OCI-LY7 (cell line): Measurements from ENCODE around the gene MANSC1. TPM values are rescaled to one million over a fixed set of nuclear protein-coding genes. Genes with fewer than 3 reads are reported as not detected.

Source experiments
- BruUV-seq: library from RNA; stranded (reverse); fragments of 400-500 nt; replicated peaks from 2 replicates; lab custom pipeline; 2021; lab: Mats Ljungman, UMichigan
- CTCF ChIA-PET: fragments of 300-600 bp; sonication (Branson Sonifier 250); formaldehyde crosslinking; loops from one replicate; lab custom pipeline; 2022; ENCODE audit warnings: antibody characterized with exemption; ENCODE audit not compliant: unreplicated experiment; lab: Charles Lee
- POLR2A ChIA-PET: fragments of 300-600 bp; sonication (Branson Sonifier 250); formaldehyde crosslinking; loops from one replicate; lab custom pipeline; 2022; ENCODE audit warnings: antibody characterized with exemption; lab: Charles Lee
- DNase-seq: peaks from one replicate; pipeline ENCODE4 v3.0.0-alpha.2; 2015; ENCODE audit warnings: low spot score
- H2AFZ ChIP-seq: fragments of 200-600 bp; sonication (generic), shearing (Covaris generic); 2 replicates; pipeline ENCODE4 v1.6.1; 2014; ENCODE audit warnings: mild to moderate bottlenecking, antibody characterized with exemption, low read length, moderate library complexity
- H3K27ac ChIP-seq: fragments of 200-600 bp; sonication (generic); 2 replicates; pipeline ENCODE4 v1.5.1; 2014; ENCODE audit warnings: mixed run types, low read depth, mild to moderate bottlenecking, moderate library complexity, low read length, inconsistent platforms; ENCODE audit not compliant: poor library complexity, severe bottlenecking
- H3K36me3 ChIP-seq: fragments of 200-600 bp; sonication (generic); 2 replicates; pipeline ENCODE4 v1.6.1; 2014; ENCODE audit warnings: mild to moderate bottlenecking, antibody characterized with exemption, low read length, moderate library complexity, mixed read lengths; ENCODE audit not compliant: insufficient read depth
- H3K4me1 ChIP-seq: fragments of 200-600 bp; sonication (generic); 2 replicates; pipeline ENCODE4 v1.5.1; 2014; ENCODE audit warnings: mild to moderate bottlenecking, low read length; ENCODE audit not compliant: insufficient read depth, poor library complexity, severe bottlenecking
- H3K4me2 ChIP-seq: fragments of 200-600 bp; sonication (generic); 2 replicates; pipeline ENCODE4 v1.6.1; 2014; ENCODE audit warnings: mild to moderate bottlenecking, low read length
- H3K4me3 ChIP-seq: fragments of 200-600 bp; sonication (generic); 2 replicates; pipeline ENCODE4 v1.5.1; 2014; ENCODE audit warnings: mild to moderate bottlenecking, low read depth, low read length; ENCODE audit not compliant: poor library complexity, severe bottlenecking
- H3K79me2 ChIP-seq: fragments of 200-600 bp; sonication (generic); 2 replicates; pipeline ENCODE4 v1.6.1; 2016; ENCODE audit warnings: low read depth, mild to moderate bottlenecking, low read length, moderate library complexity, mixed read lengths; ENCODE audit not compliant: insufficient read depth
- H3K9me2 ChIP-seq: fragments of 200-600 bp; sonication (generic); 2 replicates; pipeline ENCODE4 v1.6.1; 2016; ENCODE audit warnings: mild to moderate bottlenecking, low read length, mixed read lengths; ENCODE audit not compliant: insufficient read depth
- H3K9me3 ChIP-seq: fragments of 200-600 bp; sonication (generic); 2 replicates; pipeline ENCODE4 v1.6.1; 2014; ENCODE audit warnings: mild to moderate bottlenecking, mixed run types, low read length, mixed read lengths
- H4K20me1 ChIP-seq: fragments of 200-600 bp; sonication (generic); 2 replicates; pipeline ENCODE4 v1.6.1; 2014; ENCODE audit warnings: mild to moderate bottlenecking, antibody characterized with exemption, low read length, moderate library complexity, mixed read lengths; ENCODE audit not compliant: insufficient read depth
- CTCF ChIP-seq: fragments of 200-600 bp; sonication (generic); conservative IDR thresholded peaks from 2 replicates; pipeline ENCODE4 v1.5.1; 2014; ENCODE audit warnings: mild to moderate bottlenecking, antibody characterized with exemption, low read length, moderate library complexity, mixed read lengths
- EZH2phosphoT487 ChIP-seq: fragments of 200-600 bp; sonication (generic); IDR thresholded peaks from 2 replicates; pipeline ENCODE4 v1.6.1; 2018; ENCODE audit warnings: low read depth, borderline replicate concordance, mild to moderate bottlenecking, mixed run types, antibody characterized with exemption, low read length, moderate library complexity, mixed read lengths
- intact Hi-C: fragments of 100-400 bp; cut with micrococcal nuclease; formaldehyde crosslinking; loops from one replicate; pipeline ENCODE4 v1.10.0; 2022; ENCODE audit not compliant: unreplicated experiment
- small RNA-seq: library from RNA; depleted of rRNA; stranded (forward); fragments of <200 nt; gene quantifications from one replicate; pipeline ENCODE3, GENCODE V24; 2014
- total RNA-seq, 2 experiments: library from RNA; depleted of rRNA in 1 of 2; stranded (reverse); fragments of >200 nt in 1 of 2; shearing (Covaris generic) in 1 of 2; gene quantifications; 2 replicates each; pipeline ENCODE4 v1.2.3, GENCODE V29; 2014 to 2022

The MANSC1 gene
- total RNA-seq, 2 experiments from 2014 or later, result not detected

DNA sequence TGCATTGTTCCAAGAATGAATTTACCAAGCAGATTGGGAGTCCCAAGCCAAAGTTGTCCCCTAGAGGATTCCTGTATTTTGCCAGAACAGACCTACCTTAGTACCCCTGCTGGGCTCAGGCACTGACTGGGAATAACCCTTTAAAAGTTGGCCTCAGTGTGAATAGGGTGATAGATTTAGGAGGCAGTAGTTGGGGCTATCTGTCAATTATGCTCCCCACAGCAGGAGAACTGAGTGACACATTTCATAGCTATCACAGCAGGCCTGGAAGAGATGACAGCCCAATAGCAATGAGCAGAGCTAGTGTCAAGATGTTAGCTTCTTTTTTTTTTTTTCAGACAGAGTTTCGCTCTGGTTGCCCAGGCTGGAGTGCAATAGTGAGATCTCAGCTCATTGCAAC, 68.9 kb downstream of the MANSC1 start:
- DNase-seq, result no peak
- ChIA-PET CTCF (no interaction called here), POLR2A (no interaction called here)
- H3K4me3 ChIP-seq, result no peak overlapping the region
- H2AFZ ChIP-seq, result no peak overlapping the region
- no peak overlapping the region for H3K27ac ChIP-seq
- H3K9me2 ChIP-seq, result no peaks in the 10 kb centered on the region
- H3K9me3 ChIP-seq, result no peaks in the 10 kb centered on the region
- no peaks in the 10 kb centered on the region for H3K79me2 ChIP-seq
- no peaks in the 10 kb centered on the region for H3K36me3 ChIP-seq
- no TSS peak for BruUV-seq
- no peaks in the 10 kb centered on the region for H4K20me1 ChIP-seq
- intact Hi-C loops, result no loop called here
- no peak for TF ChIP-seq EZH2phosphoT487
- TF ChIP-seq CTCF, result no peak
- no peaks in the 10 kb centered on the region for H3K4me1 ChIP-seq
- H3K4me2 ChIP-seq, result no peak overlapping the region

- no peaks in the 10 kb centered on the region for H3K79me2 ChIP-seq
- no peaks in the 10 kb centered on the region for H3K36me3 ChIP-seq
- H3K4me2 ChIP-seq, result no peak overlapping the region
- no peaks in the 10 kb centered on the region for H3K4me1 ChIP-seq
- H3K9me3 ChIP-seq, result no peaks in the 10 kb centered on the region
- intact Hi-C loops, result no loop called here
- no peak for DNase-seq
- CTCF ChIA-PET, result no interaction called here
- H3K27ac ChIP-seq, result no peak overlapping the region
- no TSS peak for BruUV-seq
- H4K20me1 ChIP-seq, result no peaks in the 10 kb centered on the region
- H3K9me2 ChIP-seq, result no peaks in the 10 kb centered on the region
- POLR2A ChIA-PET, result no interaction called here
- no peak overlapping the region for H3K4me3 ChIP-seq
- no peak overlapping the region for H2AFZ ChIP-seq
- TF ChIP-seq EZH2phosphoT487, result no peak
- no peak for TF ChIP-seq CTCF
Observed at GRCh38 chr12:12278899-12279298, 71.1 kb downstream of the MANSC1 start.

Small RNA genes within 50 kb of the gene (small RNA-seq; reads per million reads assigned to genes)
- gene RNU6-318P, result not detected

Other genes starting within 250 kb of the MANSC1 start
- gene LRP6, start 83.2 kb downstream of the MANSC1 start, total RNA-seq (2014; rRNA removed; shearing (Covaris generic)), result 5.1 and 8.1 TPM in 2 replicates
- 3.7 and 5.2 TPM in 2 replicates for gene LRP6, start 83.2 kb downstream of the MANSC1 start, total RNA-seq (2022)
- 9.6 and 10.4 TPM in 2 replicates for gene BORCS5, start 6.8 kb upstream of the MANSC1 start, total RNA-seq (2014; rRNA removed; shearing (Covaris generic))
- gene BORCS5, start 6.8 kb upstream of the MANSC1 start, total RNA-seq (2022), result 22.9 and 25.3 TPM in 2 replicates
- 2.8 and 3.7 TPM in 2 replicates for gene DUSP16, start 212.6 kb upstream of the MANSC1 start, total RNA-seq (2014; rRNA removed; shearing (Covaris generic))
- 6.7 and 11.8 TPM in 2 replicates for gene DUSP16, start 212.6 kb upstream of the MANSC1 start, total RNA-seq (2022)